Neutrophil (primary cell): ENCODE measurements around the gene TENM4.

Source experiments
- H3K27ac ChIP-seq: fragments of 200-600 bp; sonication (generic); 2 replicates; pipeline ENCODE4 v1.5.1; 2016; ENCODE audit warnings: mild to moderate bottlenecking, moderate library complexity
- H3K27me3 ChIP-seq: fragments of 200-600 bp; sonication (generic); 2 replicates; pipeline ENCODE4 v1.6.0; 2016; ENCODE audit warnings: mild to moderate bottlenecking
- H3K36me3 ChIP-seq: fragments of 200-600 bp; sonication (generic); 2 replicates; pipeline ENCODE4 v1.5.1; 2017
- H3K4me1 ChIP-seq, 2 experiments: fragments of 200-600 bp in 1 of 2; sonication (generic) in 1 of 2; 1 replicate in 1 of 2; 2 replicates in 1 of 2; pipeline versions ENCODE4 v1.5.1 to v1.6.1; 2013 to 2016; ENCODE audit warnings: low read depth in 1 of 2, low read length in 1 of 2, mild to moderate bottlenecking in 1 of 2, moderate library complexity in 1 of 2; ENCODE audit not compliant: control insufficient read depth in 1 of 2, insufficient read depth in 1 of 2
- H3K4me3 ChIP-seq, 2 experiments: fragments of 200-600 bp in 1 of 2; sonication (generic) in 1 of 2; 1 replicate in 1 of 2; 2 replicates in 1 of 2; pipeline ENCODE4 v1.5.1; 2013 to 2016; ENCODE audit warnings: low read depth in 1 of 2, low read length in 1 of 2, mild to moderate bottlenecking in 1 of 2, moderate library complexity in 1 of 2
- H3K9me3 ChIP-seq: fragments of 200-600 bp; sonication (generic); 2 replicates; pipeline ENCODE4 v1.5.1; 2016
- TF ChIP-seq, protein P1 (sequence below): fragments of 200-600 bp; sonication (generic); IDR thresholded peaks from 2 replicates; pipeline ENCODE4 v1.5.1; 2016; ENCODE audit warnings: antibody characterized with exemption

TENM4 gene

DNA sequence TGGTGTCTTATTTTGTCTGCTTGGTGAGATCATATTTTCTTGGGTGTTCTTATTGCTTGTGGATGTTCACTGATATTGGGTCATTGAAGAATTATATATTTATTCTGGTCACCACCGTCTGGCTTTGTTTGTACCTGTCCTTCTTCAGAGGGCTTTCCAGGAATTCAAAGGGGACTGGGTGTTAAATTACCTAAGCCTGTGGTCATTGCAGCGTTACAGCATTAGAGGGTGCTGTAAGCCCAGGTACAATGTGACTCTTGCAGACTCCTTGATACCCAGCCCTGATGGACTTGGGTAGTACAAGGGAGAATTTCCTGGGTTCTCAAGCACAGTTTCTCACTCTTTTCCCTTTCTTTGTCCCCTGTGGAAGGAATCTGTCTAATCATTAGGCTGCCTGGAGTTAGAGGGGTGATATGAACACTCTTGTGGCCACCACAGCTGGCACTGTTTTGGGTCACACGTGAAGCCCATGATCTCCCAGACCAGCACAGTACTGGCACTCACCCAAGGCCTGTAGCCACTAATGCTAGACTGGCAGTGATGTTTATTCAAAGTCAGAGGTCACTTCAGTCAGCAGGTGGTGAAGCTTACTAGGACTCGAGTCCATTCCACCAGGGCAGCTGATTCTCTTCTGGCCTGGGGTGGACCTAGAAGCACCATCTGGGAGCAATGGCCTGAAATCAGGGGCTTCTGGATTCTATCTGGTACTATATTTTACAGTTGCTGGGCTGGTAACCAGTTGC is 810.1 kb downstream of the TENM4 start:
- TF ChIP-seq, protein P1, sequence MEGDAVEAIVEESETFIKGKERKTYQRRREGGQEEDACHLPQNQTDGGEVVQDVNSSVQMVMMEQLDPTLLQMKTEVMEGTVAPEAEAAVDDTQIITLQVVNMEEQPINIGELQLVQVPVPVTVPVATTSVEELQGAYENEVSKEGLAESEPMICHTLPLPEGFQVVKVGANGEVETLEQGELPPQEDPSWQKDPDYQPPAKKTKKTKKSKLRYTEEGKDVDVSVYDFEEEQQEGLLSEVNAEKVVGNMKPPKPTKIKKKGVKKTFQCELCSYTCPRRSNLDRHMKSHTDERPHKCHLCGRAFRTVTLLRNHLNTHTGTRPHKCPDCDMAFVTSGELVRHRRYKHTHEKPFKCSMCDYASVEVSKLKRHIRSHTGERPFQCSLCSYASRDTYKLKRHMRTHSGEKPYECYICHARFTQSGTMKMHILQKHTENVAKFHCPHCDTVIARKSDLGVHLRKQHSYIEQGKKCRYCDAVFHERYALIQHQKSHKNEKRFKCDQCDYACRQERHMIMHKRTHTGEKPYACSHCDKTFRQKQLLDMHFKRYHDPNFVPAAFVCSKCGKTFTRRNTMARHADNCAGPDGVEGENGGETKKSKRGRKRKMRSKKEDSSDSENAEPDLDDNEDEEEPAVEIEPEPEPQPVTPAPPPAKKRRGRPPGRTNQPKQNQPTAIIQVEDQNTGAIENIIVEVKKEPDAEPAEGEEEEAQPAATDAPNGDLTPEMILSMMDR = no peak
- Histone ChIP-seq H3K4me1 (no peaks in the 10 kb centered on the region), H3K27me3 (no peaks in the 10 kb centered on the region), H3K36me3 (no peaks in the 10 kb centered on the region), H3K4me3 (no peak overlapping the region), H3K27ac (no peak overlapping the region), H3K9me3 (peaks cover 3% of the 10 kb centered on the region)

DNA sequence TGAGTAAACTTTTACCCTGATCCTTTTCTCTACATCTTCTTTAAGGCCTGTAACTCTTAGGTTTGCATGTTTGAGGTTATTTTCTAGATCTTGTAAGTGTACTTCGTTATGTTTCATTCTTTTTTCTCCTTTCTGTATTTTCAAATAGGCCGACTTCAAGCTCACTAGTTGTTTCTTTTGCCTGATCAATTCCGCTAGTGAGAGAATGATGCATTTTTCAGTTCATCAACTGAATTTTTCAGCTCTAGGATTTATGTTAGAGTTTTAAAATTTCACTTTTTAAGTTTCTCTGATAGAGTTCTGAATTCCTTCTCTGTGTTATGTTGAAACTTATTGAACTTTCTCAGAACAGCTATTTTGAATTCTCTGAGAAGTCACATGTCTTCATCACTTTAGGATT is 810.7 kb downstream of the TENM4 start:
- Histone ChIP-seq H3K27ac (no peak overlapping the region), H3K9me3 (peaks cover 3% of the 10 kb centered on the region), H3K27me3 (no peaks in the 10 kb centered on the region), H3K4me1 (no peaks in the 10 kb centered on the region), H3K36me3 (no peaks in the 10 kb centered on the region), H3K4me3 (no peak overlapping the region)
- TF ChIP-seq, protein P1 = no peak

DNA sequence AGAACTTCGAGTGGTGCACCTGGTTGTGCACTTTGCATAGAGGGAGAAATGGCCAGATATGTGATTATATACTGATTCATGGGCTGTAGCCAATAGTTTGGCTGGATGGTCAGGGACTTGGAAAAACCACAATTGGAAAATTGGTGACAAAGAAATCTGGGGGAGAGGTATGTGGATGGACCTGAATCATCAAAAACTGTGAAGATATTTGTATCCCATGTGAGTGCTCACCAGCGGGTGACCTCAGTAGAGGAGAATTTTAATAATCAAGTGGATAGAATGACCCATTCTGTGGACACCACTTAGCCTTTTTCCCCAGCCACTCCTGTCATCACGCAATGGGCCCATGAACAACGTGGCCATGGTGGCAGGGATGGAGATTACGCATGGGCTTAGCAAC is 818.2 kb downstream of the TENM4 start:
- no peak overlapping the region for H3K4me3 ChIP-seq
- TF ChIP-seq, protein P1 = no peak
- no peaks in the 10 kb centered on the region for H3K9me3 ChIP-seq
- H3K27ac ChIP-seq = no peak overlapping the region
- no peaks in the 10 kb centered on the region for H3K36me3 ChIP-seq
- H3K4me1 ChIP-seq = no peaks in the 10 kb centered on the region
- no peaks in the 10 kb centered on the region for H3K27me3 ChIP-seq

DNA sequence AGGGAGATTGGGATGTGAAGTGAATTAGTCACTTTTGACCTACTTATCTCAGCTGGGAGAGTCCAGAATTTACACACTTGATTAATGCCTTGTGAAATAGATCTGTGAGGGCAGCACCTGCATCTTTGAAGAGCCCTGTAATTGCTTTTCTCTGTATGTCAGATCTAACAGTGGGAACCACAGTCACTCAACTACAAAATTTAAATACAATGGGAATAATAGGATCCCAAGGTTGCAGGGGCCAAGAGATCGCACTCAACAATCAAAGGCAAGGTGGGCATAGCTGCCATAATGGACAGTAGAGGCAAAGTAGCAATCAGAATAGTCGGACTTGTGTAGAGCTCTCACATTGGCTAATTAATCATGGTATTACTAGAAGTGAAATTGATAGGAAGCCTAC is 820.7 kb downstream of the TENM4 start:
- Histone ChIP-seq H3K4me1 (no peaks in the 10 kb centered on the region), H3K9me3 (no peaks in the 10 kb centered on the region), H3K4me3 (no peak overlapping the region), H3K27ac (no peak overlapping the region), H3K27me3 (no peaks in the 10 kb centered on the region), H3K36me3 (no peaks in the 10 kb centered on the region)
- TF ChIP-seq, protein P1 = no peak

DNA sequence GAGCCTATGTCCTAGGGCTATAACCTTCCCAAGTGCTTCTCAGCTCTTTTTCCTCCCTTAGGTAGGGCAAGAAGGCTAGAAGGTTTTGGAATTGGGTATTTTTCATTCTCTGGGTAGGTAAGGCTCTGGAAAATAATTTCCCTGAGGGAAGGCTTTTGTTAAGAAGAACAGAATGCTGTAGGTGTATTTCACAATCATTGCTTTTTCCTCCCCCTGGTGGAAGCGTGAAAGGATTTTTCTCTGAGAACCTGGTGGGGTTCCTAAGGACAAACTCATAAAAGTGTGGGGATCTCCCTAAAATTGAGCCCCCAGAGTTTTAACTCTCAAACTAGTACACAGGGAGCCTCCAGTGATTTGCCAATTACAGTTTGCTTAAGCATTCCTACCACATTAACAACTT is 825.1 kb downstream of the TENM4 start:
- Histone ChIP-seq H3K36me3 (no peaks in the 10 kb centered on the region), H3K27ac (no peak overlapping the region), H3K27me3 (no peaks in the 10 kb centered on the region), H3K4me3 (no peak overlapping the region), H3K9me3 (no peaks in the 10 kb centered on the region), H3K4me1 (no peaks in the 10 kb centered on the region)
- TF ChIP-seq, protein P1 = no peak
